OCI-M1 (cell line): Measurements from ENCODE around the gene NUP214.

Experiments
- DNase-seq: peaks from one replicate; lab custom pipeline; 2025; lab: John Stamatoyannopoulos, UW

NUP214 gene

GRCh38 chr9:131197160-131197911, 72.0 kb downstream of the NUP214 start:
- DNase-seq, result no peak

GRCh38 chr9:131198041-131198715, 72.8 kb downstream of the NUP214 start:
- no peak for DNase-seq

GRCh38 chr9:131201856-131202255, 76.5 kb downstream of the NUP214 start:
- DNase-seq, result no peak

- no peak for DNase-seq
These were observed 78.2 kb downstream of the NUP214 start for GRCh38 chr9:131203431-131204218.

- DNase-seq, result no peak
These were observed 78.9 kb downstream of the NUP214 start for GRCh38 chr9:131204285-131204684.

- no peak for DNase-seq
These were observed 81.1 kb downstream of the NUP214 start for GRCh38 chr9:131206495-131206894.

GRCh38 chr9:131211920-131212319, 86.5 kb downstream of the NUP214 start:
- peak; percentile 22 for DNase-seq

GRCh38 chr9:131214286-131214856, 89.0 kb downstream of the NUP214 start:
- no peak for DNase-seq

GRCh38 chr9:131214876-131215275, 89.5 kb downstream of the NUP214 start:
- no peak for DNase-seq

GRCh38 chr9:131216806-131217205, 91.4 kb downstream of the NUP214 start:
- no peak for DNase-seq

GRCh38 chr9:131217331-131218031, 92.1 kb downstream of the NUP214 start:
- DNase-seq, result no peak

GRCh38 chr9:131218370-131218769, 93.0 kb downstream of the NUP214 start:
- DNase-seq, result no peak

- DNase-seq, result no peak
These were observed 95.1 kb downstream of the NUP214 start for GRCh38 chr9:131220485-131220884.

- DNase-seq, result no peak
These were observed 97.1 kb downstream of the NUP214 start for GRCh38 chr9:131222460-131222859.

GRCh38 chr9:131226226-131226625, 100.8 kb downstream of the NUP214 start:
- DNase-seq, result no peak

- DNase-seq, result no peak
These were observed 101.9 kb downstream of the NUP214 start for GRCh38 chr9:131227112-131227958.

- DNase-seq, result no peak
These were observed 102.6 kb downstream of the NUP214 start for GRCh38 chr9:131227959-131228460.

GRCh38 chr9:131228988-131229387, 103.6 kb downstream of the NUP214 start:
- DNase-seq, result no peak

GRCh38 chr9:131233556-131233955, 108.2 kb downstream of the NUP214 start:
- DNase-seq, result no peak

- DNase-seq, result no peak
These were observed 108.6 kb downstream of the NUP214 start for GRCh38 chr9:131233995-131234394.
